GM12874 (cell line): Measurements from ENCODE around the gene HSPE1.

ENCODE experiments used
- TF ChIP-seq, protein P1 (sequence below): IDR thresholded peaks from 2 replicates; pipeline ENCODE4 v1.5.1; 2011; ENCODE audit warnings: low read depth, mild to moderate bottlenecking, control low read depth, low read length, moderate library complexity; ENCODE audit not compliant: insufficient read depth

HSPE1 gene

DNA sequence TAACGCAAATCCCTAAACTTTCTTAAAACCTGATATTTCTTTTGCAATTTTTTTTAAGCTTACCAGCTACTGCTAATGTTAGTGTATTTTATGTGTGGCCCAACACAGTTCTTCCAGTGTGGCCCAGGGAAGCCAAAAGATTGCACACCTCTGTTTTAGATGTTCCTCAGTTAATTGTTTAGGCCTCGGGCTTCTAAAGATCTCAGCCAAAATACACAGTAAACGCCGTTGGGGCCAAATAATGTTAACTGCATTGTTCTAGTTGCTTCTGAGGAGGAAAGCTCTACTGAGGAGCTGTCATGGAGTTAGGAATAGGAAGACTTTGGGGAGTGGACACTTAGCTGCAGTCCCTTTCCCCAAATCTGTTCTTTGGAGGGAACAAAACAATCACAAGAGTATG, 2.0 kb downstream of the HSPE1 start:
- TF ChIP-seq, protein P1, sequence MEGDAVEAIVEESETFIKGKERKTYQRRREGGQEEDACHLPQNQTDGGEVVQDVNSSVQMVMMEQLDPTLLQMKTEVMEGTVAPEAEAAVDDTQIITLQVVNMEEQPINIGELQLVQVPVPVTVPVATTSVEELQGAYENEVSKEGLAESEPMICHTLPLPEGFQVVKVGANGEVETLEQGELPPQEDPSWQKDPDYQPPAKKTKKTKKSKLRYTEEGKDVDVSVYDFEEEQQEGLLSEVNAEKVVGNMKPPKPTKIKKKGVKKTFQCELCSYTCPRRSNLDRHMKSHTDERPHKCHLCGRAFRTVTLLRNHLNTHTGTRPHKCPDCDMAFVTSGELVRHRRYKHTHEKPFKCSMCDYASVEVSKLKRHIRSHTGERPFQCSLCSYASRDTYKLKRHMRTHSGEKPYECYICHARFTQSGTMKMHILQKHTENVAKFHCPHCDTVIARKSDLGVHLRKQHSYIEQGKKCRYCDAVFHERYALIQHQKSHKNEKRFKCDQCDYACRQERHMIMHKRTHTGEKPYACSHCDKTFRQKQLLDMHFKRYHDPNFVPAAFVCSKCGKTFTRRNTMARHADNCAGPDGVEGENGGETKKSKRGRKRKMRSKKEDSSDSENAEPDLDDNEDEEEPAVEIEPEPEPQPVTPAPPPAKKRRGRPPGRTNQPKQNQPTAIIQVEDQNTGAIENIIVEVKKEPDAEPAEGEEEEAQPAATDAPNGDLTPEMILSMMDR = no peak

DNA sequence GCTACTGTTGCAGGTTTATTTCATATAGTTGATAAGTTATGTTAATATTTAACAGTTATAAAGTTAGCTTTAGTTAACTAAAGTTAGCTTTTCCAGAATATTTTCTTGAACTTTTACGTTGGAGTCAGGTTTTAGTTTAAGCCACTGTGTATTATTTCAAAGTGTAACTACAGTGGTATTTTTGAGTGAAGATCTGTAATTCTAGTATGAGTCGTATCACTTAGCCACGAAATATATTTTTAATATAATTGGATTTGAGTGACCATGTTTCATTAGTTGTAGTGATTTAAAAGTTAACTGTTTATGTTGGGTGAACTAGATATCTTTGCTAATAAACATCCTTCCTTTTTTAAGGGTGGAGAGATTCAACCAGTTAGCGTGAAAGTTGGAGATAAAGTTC, 2.5 kb downstream of the HSPE1 start:
- TF ChIP-seq, protein P1 = no peak

DNA sequence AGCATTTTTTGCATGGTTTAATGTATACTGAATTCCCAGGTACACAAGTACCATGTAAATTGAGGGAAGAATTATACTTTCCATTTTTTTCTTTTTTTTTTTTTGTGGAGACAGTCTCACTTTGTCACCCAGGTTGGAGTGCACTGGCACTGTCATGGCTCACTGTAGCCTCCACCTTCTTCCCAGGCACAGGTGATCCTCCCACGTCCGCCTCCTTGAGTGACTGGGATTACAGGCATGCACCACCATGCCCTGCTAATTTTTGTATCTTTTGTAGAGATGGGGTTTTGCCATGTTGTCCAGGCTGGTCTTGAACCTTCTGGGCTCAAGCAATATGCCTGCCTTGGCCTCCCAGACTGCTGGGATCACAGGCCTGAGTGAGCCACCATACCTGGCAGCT, 3.8 kb downstream of the HSPE1 start:
- TF ChIP-seq, protein P1 = no peak

DNA sequence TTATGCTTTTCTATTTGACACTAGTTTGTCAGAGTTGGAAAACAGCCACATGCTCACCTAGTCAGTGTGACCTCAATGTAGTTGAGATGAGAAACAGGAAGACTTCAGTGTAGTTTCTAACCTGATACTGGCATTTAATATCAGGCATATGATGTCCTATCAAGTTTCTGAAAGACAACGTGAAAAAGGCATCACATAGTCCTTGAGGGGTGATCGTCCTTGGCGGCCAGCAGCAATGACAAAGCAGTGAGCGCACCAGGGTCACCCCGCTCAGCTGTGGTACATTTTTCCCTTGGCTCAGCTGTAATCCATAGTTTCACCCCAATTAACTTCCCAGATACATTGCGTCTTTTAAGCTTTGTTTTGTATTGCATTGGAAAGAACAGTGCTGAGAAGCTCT, 4.3 kb downstream of the HSPE1 start:
- TF ChIP-seq, protein P1 = no peak

DNA sequence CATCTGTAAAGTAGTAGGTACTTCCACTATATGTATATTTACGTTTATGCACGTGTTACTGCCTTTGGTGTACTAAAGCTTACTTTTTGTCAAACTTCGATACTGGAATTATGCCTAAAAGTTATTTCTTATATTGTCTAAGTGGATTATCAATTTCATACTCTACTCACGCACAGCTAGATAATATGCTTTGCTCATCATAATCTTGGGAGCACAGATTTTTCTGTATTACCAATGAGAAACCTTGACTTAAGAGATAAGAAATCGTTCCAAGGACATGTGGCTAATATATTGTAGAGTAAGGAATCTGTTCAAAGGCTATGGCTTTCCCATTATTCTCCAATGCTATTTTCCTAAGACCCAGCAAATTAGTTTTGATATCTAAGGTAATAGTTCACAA, 6.5 kb downstream of the HSPE1 start:
- TF ChIP-seq, protein P1 = no peak

DNA sequence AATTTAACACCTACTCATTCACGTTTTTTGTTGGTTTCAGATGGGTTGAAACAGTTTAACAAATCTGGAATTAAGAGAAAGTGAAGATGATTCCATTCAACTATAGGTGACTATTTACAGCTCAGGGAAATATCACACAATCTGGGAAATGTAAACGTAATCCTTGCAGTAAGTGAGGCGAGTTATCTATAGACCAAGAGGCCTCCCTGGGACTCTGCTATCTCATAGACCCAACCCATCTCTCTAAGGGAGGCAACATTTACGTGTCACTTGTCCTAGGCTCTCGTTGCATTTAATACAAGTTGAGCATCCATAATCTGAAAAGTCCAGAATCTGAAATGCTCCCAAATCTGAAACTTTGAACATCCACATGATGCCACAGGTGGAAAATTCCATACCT, 13.7 kb downstream of the HSPE1 start:
- TF ChIP-seq, protein P1 = no peak

DNA sequence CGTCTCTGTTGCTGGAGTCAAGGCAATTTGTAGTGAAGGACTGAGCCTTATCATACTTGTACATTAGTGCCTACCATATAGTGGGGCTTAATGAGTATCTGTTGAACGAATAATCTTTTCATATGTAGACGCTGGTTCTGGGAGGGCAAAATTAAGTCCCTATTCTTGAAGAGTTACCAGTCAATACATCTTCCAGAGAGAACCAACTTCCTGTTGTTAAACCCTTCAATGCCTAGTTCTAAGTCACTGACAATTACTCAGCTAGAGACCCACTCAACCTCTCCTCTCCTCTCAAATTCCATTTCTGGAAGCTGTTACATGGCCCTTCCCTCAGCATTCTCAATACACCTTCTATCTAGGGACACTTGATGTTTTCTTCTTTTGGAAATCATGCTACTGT, 14.6 kb downstream of the HSPE1 start:
- TF ChIP-seq, protein P1 = no peak

DNA sequence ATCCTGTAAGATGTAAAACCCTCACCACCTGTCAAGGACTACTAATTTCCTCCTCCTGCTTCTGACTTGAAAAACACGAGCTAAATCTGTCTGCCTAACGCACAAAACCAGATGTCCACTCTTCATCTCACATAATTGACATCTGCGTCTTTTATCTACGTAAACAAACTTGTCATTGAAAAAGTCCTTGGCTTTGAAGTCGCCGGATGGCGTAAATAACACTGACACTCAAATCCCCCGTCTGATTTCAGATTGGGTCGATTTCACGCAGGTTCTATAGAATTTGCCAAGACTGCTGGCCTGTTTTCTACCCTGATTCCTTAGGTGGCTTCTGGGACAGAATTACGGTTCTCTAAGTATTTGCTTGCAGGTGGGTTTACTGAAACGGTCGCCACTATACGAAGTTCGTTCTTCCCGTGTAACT, 15.1 kb downstream of the HSPE1 start:
- TF ChIP-seq, protein P1 = no peak
